ENCODE measurements around the gene ERP27.

The ERP27 gene

GRCh38 chr12:14934511-14934910 is 3.8 kb downstream of the ERP27 start:
- DNase-seq = no peak

- DNase-seq = no peak
Observed at GRCh38 chr12:14931791-14932560, 6.4 kb downstream of the ERP27 start.

GRCh38 chr12:14931359-14931758 is 7.0 kb downstream of the ERP27 start:
- DNase-seq = no peak

GRCh38 chr12:14930299-14930698 is 8.0 kb downstream of the ERP27 start:
- DNase-seq = no peak

GRCh38 chr12:14928931-14929330 is 9.4 kb downstream of the ERP27 start:
- DNase-seq = no peak

GRCh38 chr12:14927267-14927666 is 11.1 kb downstream of the ERP27 start:
- DNase-seq = no peak

- no peak for DNase-seq
Observed at GRCh38 chr12:14924541-14924940, 13.8 kb downstream of the ERP27 start.

- DNase-seq = no peak
Observed at GRCh38 chr12:14923944-14924343, 14.4 kb downstream of the ERP27 start.

GRCh38 chr12:14921218-14921617 is 17.1 kb downstream of the ERP27 start:
- DNase-seq = no peak

GRCh38 chr12:14920475-14921126 is 17.7 kb downstream of the ERP27 start:
- DNase-seq = no peak

GRCh38 chr12:14919455-14919854 is 18.9 kb downstream of the ERP27 start:
- DNase-seq = no peak

- DNase-seq = no peak
Observed at GRCh38 chr12:14915736-14916135, 22.6 kb downstream of the ERP27 start.

GRCh38 chr12:14913381-14913781 is 25.0 kb downstream of the ERP27 start:
- peak; percentile 11 for DNase-seq

GRCh38 chr12:14911131-14911530 is 27.2 kb downstream of the ERP27 start:
- no peak for DNase-seq

- no peak for DNase-seq
Observed at GRCh38 chr12:14910090-14910915, 28.0 kb downstream of the ERP27 start.

- DNase-seq = no peak
Observed at GRCh38 chr12:14907953-14908352, 30.4 kb downstream of the ERP27 start.

GRCh38 chr12:14906114-14906513 is 32.2 kb downstream of the ERP27 start:
- DNase-seq = no peak

GRCh38 chr12:14905269-14906004 is 32.9 kb downstream of the ERP27 start:
- no peak for DNase-seq

- DNase-seq = no peak
Observed at GRCh38 chr12:14904854-14905253, 33.5 kb downstream of the ERP27 start.

GRCh38 chr12:14903386-14904098 is 34.8 kb downstream of the ERP27 start:
- DNase-seq = no peak

- DNase-seq = no peak
Observed at GRCh38 chr12:14902465-14902864, 35.9 kb downstream of the ERP27 start.

- DNase-seq = no peak
Observed at GRCh38 chr12:14901228-14901562, 37.1 kb downstream of the ERP27 start.
